Erythroblast (primary cell): ENCODE data around the gene ZNF628.

Source experiments
- GATA1 ChIP-seq: IDR thresholded peaks from 2 replicates; pipeline ENCODE4 v1.6.1; 2011; ENCODE audit warnings: low read depth, mild to moderate bottlenecking, control low read depth, low read length, moderate library complexity
- POLR2A ChIP-seq: IDR thresholded peaks from 2 replicates; pipeline ENCODE4 v1.6.1; 2011; ENCODE audit warnings: mild to moderate bottlenecking, low read length

DNA sequence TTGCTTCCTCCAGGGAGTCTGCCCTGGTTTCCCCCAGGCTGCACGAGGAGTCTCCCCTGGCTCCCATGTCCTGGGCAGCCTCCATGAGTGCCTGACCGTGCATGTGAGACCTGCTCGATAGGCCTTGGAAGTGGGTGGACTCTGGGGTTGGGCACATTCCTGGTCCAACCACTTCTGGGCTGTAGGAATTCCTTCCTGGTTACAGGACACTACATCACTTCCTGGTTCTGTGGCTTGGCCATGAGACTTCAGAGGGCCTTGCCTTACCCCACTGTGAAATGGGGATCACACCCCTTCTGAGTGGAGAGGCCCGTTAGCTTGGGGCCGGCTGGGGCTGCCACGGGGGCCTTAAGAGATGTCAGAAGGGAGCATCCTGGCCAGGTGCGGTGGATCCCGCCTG, 4.0 kb upstream of the ZNF628 start:
- TF ChIP-seq POLR2A (no peak), GATA1 (no peak)
